T-helper 1 cell treated with Interleukin-12 subunit alpha and Interleukin-12 subunit beta and Interleukin-4 antibody, amounts not matched to agents 30 μg/mL and 1 μg/mL, for 36 hours (primary cell): Measurements from ENCODE around the gene TFB2M.

Experiments used
- H3K27ac Mint-ChIP-seq: one replicate; pipeline ENCODE4 v1.8.0; 2021; ENCODE audit warnings: mild to moderate bottlenecking, mixed read lengths
- H3K27me3 Mint-ChIP-seq: one replicate; pipeline ENCODE4 v1.8.0; 2021; ENCODE audit warnings: low read depth, mixed read lengths
- H3K36me3 Mint-ChIP-seq: one replicate; pipeline ENCODE4 v1.8.0; 2021; ENCODE audit warnings: low read depth, mixed read lengths
- H3K4me1 Mint-ChIP-seq: one replicate; pipeline ENCODE4 v1.8.0; 2021; ENCODE audit warnings: low read depth, mixed read lengths
- H3K4me3 Mint-ChIP-seq: one replicate; pipeline ENCODE4 v1.8.0; 2021; ENCODE audit warnings: mild to moderate bottlenecking, moderate library complexity, mixed read lengths
- H3K9me3 Mint-ChIP-seq: one replicate; pipeline ENCODE4 v1.8.0; 2021; ENCODE audit warnings: mixed read lengths

TFB2M gene

DNA sequence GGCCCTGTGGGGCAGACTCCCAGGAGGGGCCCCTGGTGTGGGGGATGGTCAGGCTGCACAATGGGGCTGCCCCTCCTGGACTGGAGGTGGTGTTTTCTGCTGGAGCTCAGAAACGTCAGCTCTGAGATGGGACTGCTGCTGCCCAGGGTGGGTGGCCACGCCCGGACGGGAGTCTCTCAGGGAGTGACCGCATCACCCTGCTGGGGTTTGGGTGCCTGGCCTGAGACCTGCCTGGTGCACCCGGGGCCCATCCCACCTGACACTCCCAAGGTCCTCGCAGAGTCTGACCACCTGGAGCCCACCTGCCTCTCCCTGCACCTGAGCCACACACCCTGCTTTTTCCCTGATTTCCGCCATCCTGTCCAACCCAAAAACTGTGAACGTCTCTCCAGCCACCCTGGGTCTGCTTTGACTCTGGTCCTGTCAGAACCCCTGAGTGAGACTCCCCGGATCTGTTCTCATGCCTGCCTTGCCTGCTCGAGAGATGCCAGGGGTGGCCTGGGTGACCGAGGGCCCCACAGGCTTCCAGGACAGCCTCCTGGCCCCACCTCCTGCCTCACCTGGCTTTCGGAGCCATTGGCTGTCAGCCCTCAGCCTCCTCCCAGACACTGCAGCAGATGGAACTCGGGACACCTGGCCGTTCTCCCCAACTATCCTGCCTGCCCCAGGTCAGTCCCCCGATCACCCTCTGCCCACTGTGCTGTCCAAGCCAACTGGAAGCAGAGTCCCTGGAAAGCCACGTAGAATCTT lies 47.4 kb downstream of the TFB2M start:
- Mint-ChIP-seq H3K4me3 (no peak overlapping the region), H3K4me1 (peaks cover 5% of the 10 kb centered on the region), H3K27ac (no peak overlapping the region), H3K9me3 (peaks cover 35% of the 10 kb centered on the region), H3K27me3 (no peaks in the 10 kb centered on the region), H3K36me3 (no peaks in the 10 kb centered on the region)

DNA sequence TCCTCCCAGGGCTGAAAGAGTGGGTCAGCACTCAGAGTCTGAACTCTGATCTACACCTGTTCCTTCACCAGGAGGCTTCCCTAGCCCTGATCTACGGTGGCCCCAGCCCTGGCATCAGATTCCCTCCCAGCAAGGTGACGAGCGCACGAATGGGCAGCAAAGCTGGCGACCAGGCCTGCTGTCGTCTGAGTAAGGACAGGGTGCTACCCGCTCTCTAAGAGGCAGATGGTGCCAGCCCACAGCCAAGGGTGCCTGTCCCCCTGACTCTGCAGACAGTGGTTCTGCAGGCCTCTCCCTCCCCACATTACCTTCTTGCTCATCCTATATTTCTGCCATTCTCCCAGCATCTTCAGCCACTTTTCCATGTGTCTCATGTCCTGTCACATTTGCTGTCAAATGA lies 48.7 kb downstream of the TFB2M start:
- H3K9me3 Mint-ChIP-seq: peaks cover 35% of the 10 kb centered on the region
- no peak overlapping the region for H3K27ac Mint-ChIP-seq
- H3K4me3 Mint-ChIP-seq: no peak overlapping the region
- H3K36me3 Mint-ChIP-seq: no peaks in the 10 kb centered on the region
- H3K4me1 Mint-ChIP-seq: peaks cover 5% of the 10 kb centered on the region
- H3K27me3 Mint-ChIP-seq: no peaks in the 10 kb centered on the region

DNA sequence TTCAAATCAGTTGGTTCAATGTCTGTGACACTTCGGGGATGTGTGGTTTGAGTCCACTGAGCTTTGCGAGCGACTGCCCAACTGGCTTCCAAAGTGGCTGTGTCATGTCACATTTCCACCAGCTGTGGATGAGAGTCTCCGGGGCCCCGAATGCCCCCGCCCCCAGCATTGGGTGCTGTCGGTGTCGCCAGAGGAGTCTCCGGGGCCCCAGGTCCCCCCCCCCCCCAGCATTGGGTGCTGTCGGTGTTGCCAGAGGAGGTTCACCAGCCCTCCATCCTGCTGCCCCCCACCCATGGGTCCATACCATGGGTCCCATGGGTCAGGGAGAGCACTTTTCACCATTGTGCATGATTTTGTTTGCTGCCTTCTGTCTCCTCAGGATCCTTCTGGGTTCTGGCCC lies 49.9 kb downstream of the TFB2M start:
- H3K36me3 Mint-ChIP-seq: no peaks in the 10 kb centered on the region
- H3K9me3 Mint-ChIP-seq: peaks cover 33% of the 10 kb centered on the region
- no peaks in the 10 kb centered on the region for H3K27me3 Mint-ChIP-seq
- peaks cover 5% of the 10 kb centered on the region for H3K4me1 Mint-ChIP-seq
- H3K4me3 Mint-ChIP-seq: no peak overlapping the region
- H3K27ac Mint-ChIP-seq: no peak overlapping the region

DNA sequence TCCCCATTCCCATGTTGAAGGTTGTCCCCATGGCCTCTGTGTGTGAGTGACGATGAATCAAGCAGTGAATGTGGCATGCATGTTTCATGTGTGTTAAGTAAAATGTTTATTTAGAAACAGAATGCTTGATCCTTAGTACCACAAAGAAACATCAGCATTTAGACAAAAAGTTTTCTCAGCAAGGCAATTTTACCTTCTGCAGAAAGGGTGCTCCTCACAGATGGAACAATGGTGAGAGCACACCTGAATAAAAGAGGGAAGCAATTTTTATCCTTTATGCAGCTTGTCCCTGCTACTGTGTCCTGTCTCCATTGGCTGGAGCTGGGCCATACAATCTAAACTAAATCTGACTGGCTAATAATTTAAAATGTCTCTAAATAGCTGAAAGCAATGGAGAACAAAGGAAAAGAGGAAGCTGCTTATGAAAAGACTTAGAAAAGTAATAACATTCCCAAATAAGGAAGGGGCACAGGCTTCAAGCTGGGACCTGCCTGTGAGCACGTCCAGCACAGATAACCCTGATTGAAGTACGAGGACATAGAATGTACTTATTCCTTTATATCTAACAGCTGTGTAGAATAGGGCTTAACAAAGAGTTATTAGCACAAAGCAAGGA lies 50.6 kb downstream of the TFB2M start:
- Mint-ChIP-seq H3K4me3 (no peak overlapping the region), H3K27me3 (no peaks in the 10 kb centered on the region)

DNA sequence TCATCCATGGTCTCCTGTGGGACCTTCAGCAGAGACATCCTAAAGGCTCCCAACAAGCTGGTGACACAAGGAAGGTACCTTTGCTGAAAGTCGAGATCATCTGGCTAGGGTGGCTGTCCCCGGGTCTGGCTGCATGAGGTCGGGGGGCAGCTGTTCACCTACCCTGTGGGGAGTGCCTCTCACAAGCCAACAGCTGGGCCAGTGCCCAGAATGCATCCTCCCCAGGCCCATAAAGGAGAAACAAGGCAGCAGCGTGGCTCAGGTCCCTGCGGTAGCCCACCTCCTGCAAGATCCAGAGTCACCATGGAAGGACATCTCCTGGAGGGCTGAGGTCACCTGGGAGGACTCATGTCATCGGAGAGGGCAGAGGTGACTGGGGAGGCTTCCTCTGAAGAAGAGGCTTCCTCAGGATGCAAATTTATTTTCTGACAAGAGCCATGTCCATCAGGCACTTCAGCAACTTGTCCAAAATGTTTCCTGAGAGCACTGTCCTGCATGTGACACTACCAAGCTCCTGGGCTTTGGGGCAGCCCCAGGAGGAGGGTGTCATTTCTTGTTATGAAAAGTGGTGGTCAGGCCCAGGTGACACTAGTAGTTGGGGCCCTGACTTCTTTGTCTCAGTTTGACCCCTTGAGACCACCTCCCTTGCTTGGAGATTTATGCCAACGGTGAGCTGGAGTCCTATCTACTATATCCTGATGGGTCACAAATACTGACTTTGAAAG lies 52.3 kb downstream of the TFB2M start:
- H3K9me3 Mint-ChIP-seq: peaks cover 27% of the 10 kb centered on the region
- H3K27me3 Mint-ChIP-seq: no peaks in the 10 kb centered on the region
- peak overlapping the region; percentile 26 for H3K27ac Mint-ChIP-seq
- H3K4me3 Mint-ChIP-seq: no peak overlapping the region
- H3K4me1 Mint-ChIP-seq: peaks cover 5% of the 10 kb centered on the region
- H3K36me3 Mint-ChIP-seq: no peaks in the 10 kb centered on the region

More for the DNA sequence above, 50.6 kb downstream of the TFB2M start:
- peaks cover 5% of the 10 kb centered on the region for H3K4me1 Mint-ChIP-seq
- peaks cover 33% of the 10 kb centered on the region for H3K9me3 Mint-ChIP-seq
- H3K27ac Mint-ChIP-seq: no peak overlapping the region
- H3K36me3 Mint-ChIP-seq: no peaks in the 10 kb centered on the region

DNA sequence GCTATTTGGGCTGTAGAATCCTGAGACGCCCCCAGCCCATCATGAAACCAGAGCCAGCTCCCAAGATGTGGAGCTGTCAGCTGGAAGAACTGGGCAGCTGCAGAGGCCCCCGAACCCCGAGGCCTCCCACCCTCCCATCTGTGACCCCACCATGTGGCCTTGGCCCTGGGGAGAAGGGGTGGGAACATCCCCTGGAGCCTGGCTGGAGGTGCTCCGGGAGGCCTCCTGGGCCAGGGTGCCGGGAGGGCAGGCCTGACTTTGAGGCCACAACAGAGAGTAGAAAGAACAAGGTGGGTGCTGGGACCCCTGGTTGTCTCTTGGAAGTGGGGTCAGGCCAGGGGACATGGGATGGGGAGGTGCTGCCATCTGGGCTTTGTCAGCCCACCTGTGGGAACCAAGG lies 53.0 kb downstream of the TFB2M start:
- Mint-ChIP-seq H3K4me3 (no peak overlapping the region), H3K27me3 (no peaks in the 10 kb centered on the region), H3K4me1 (peaks cover 5% of the 10 kb centered on the region), H3K36me3 (no peaks in the 10 kb centered on the region), H3K27ac (no peak overlapping the region), H3K9me3 (peaks cover 23% of the 10 kb centered on the region)

DNA sequence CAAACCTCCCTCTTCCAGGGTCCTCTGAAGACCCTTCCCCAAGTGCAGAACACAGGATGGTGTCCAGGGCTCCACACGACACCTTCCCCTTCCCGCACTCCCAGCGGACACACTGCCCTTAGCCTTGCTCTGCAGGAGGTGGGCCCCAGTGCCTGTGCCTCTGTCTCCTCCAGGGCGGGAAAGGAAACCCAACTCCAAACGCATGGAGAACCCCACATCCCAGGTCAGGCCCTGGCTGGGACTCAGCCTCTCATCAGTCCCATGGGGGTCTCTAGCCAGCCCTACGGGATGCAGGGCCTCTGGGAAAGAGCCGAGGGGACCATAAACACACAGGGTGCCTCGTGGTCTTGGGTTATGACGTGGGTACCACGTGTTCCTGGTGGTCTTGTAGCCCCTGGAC lies 53.4 kb downstream of the TFB2M start:
- Mint-ChIP-seq H3K27ac (no peak overlapping the region), H3K4me3 (no peak overlapping the region), H3K27me3 (no peaks in the 10 kb centered on the region), H3K9me3 (peaks cover 23% of the 10 kb centered on the region), H3K4me1 (peaks cover 8% of the 10 kb centered on the region), H3K36me3 (no peaks in the 10 kb centered on the region)

DNA sequence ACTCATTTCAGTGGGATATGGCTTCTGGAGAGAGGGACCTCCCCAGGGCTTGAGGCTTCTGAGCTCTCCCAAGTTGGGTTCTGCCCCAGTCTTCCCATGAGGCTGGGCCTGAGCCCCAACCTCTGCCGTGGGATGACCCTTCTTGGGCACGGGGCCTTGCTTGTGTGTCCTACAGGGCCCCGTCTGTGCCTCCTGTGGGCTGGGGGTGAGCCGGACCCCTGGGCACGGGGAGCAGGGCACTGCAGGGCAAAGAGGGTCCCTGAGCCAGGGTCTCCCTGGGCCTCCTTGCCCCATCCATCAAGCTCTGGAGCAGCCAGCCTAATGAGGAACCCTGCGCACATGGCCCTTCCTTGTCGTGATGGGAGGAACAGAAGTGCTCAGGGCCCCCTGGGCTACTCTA lies 53.8 kb downstream of the TFB2M start:
- H3K36me3 Mint-ChIP-seq: no peaks in the 10 kb centered on the region
- H3K4me3 Mint-ChIP-seq: no peak overlapping the region
- no peak overlapping the region for H3K27ac Mint-ChIP-seq
- peaks cover 10% of the 10 kb centered on the region for H3K4me1 Mint-ChIP-seq
- peaks cover 23% of the 10 kb centered on the region for H3K9me3 Mint-ChIP-seq
- no peaks in the 10 kb centered on the region for H3K27me3 Mint-ChIP-seq

DNA sequence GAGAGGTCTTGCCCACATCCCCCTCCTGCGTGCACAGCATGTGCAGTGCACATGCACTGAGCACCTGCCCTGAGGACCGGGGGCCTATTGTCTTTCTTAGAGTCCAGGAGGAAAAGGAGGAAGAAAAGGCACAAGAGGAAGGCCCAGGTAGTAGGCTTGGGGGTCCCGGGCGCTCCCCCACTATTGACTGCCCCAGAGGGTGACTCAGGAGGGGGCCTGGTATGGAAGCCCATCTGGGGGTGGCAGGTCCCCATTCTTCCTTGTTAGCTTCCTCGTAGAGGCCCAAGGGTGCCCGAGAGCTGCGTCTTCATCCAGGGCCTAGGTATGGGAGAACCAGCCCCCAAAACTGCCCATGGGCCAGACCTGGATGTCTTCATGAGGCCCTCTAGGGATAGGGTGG lies 54.9 kb downstream of the TFB2M start:
- H3K27me3 Mint-ChIP-seq: no peaks in the 10 kb centered on the region
- H3K9me3 Mint-ChIP-seq: peaks cover 19% of the 10 kb centered on the region
- no peak overlapping the region for H3K27ac Mint-ChIP-seq
- peaks cover 14% of the 10 kb centered on the region for H3K4me1 Mint-ChIP-seq
- H3K36me3 Mint-ChIP-seq: no peaks in the 10 kb centered on the region
- no peak overlapping the region for H3K4me3 Mint-ChIP-seq

DNA sequence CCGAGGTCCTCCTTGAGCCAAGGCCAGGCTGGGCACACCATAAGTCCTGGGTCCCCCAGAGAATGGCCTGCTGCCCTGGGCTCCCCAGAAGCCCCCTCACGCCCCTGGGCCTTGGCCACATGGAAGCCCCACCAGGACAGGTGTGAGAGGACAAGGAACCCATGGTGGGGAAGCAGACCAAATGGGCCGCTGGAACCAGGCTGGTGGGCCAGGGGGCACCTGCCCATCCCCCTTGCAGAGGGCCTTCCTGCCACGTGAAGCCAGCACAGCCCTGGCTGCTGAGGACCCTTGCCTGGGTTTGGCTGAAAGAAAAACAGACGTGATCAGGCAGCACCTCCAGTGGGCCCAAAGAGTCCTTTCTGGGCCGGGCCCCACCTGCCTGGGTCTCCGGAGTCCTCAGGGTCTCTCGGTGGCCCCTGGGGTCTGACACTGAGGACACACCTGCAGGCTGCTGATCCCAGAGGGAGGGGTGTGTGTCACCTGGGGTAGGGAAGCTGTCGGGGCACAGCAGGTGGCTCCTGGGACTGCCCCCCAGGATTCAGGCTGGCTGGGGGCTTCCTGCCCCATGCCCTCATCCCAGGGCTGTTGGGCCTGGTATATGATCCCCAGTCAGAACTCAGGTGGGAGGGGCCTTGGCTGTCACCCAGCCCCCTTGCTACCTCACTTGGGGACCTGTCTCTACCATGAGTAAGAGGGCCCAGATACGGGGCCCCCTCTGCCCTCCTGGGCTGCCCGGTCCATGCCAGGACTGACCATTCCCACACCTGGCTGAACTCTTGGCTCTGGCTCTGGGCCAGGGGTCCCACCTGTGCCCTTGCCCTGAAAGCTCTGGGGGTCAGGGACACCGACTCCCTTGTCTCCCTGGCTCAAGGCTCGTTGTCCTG lies 55.7 kb downstream of the TFB2M start:
- H3K27me3 Mint-ChIP-seq: no peaks in the 10 kb centered on the region
- H3K4me1 Mint-ChIP-seq: peaks cover 22% of the 10 kb centered on the region
- H3K36me3 Mint-ChIP-seq: no peaks in the 10 kb centered on the region
- H3K4me3 Mint-ChIP-seq: no peak overlapping the region
- no peak overlapping the region for H3K27ac Mint-ChIP-seq
- H3K9me3 Mint-ChIP-seq: peaks cover 14% of the 10 kb centered on the region

DNA sequence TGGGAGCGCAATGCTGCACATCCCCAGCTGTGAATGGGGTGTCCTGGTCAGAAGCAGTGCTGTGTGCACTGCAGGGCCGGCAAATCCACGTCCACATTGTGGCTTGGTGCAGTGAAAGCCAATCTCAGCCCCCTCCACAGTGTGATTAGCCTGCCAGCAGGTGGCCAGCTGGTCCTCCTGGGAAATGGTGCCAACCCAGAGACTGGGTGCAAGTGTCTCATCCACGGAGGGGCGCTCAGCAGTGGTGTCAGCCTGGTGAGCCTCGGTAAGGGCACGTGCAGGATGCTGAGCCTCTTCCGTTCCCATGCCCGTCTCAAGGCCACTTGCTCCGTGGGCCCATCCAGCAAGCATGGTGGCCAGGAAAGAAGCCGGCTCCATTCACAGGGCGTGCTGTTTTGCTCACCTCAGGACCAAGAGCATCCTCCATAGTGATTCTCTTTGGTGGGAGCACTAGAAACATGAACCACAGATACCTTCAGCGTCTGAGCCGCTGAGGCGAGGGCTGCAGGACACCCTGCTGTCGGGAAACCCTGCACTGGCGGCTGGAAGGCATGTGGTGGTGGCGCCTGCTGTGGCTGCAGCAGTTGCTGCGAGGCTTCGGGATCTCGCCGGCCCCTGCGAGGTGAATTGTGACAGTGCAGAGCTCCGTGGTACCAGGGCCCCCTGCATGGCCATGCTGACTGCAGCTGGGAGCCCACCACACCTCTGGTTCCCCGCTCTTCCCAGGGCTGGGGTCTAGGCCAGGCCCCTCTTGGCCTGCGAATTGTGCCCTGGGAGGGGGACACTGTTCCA lies 57.0 kb downstream of the TFB2M start:
- no peaks in the 10 kb centered on the region for H3K36me3 Mint-ChIP-seq
- H3K4me1 Mint-ChIP-seq: peaks cover 20% of the 10 kb centered on the region
- H3K4me3 Mint-ChIP-seq: no peak overlapping the region
- no peak overlapping the region for H3K27ac Mint-ChIP-seq
- no peaks in the 10 kb centered on the region for H3K27me3 Mint-ChIP-seq
- peaks cover under 1% of the 10 kb centered on the region for H3K9me3 Mint-ChIP-seq

DNA sequence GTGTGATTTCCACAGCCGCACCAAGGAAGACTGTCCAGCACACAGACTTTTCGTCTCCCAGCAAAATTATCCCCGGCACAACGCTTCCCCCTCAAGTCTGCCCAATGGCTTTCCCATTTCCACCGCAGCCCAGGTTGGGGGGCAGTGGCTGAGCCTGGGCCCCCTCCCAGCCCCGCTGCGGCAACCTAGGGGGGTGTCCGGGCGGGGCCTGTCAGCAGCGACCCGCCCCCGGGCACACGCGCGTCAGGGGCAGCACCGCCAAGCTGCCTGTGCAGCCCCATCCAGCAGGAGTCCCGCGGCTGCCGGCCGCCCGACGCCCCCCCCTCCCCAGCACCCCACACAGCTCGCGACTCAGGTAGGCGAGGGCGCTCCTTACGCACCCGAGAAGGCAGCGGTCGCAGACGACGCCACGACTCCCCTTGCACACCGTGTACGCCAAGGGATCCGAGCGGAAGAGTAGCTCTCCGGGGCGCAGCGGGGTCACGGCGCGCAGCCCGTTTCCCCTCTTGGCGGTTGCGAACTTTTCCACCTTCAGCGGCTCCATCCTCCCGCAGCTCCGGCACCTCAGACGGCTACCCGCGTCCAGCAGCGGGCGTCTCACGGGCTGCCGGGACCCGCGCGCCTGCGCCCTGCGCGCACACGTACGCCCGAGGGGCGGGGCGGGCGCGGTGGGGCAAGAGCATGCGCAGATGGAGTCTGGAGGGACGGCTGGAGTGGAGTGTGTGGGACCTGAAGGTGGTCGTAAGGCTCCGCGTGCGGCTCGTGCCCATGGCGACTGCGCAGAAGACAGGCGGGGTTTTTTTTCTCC lies 59.2 kb downstream of the TFB2M start, which contains the start of gene SMYD3:
SMYD3 (minus strand) TSS at position 606 of the 808 bp plus-strand sequence.
- H3K9me3 Mint-ChIP-seq: no peaks in the 10 kb centered on the region
- peak within 1 kb of the TSS; percentile 76 for H3K27ac Mint-ChIP-seq
- H3K36me3 Mint-ChIP-seq: no peaks in the 10 kb centered on the region
- H3K4me3 Mint-ChIP-seq: peak within 1 kb of the TSS; percentile 93
- no peaks in the 10 kb centered on the region for H3K27me3 Mint-ChIP-seq
- peaks cover 20% of the 10 kb centered on the region for H3K4me1 Mint-ChIP-seq

DNA sequence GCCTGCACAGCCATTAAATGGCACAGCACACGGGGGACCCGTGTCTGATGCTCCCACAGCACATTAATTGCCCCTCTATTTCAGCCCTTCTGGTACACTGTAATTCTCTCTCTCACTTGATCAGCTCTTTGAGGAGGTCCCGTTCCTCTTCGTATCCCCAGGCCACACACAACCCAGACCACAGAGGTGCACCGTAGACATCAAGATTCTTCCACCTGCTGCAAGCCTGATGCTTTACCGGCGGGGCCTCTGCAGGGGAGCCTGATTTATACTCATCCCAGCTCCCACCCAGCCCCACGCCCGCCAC lies 59.7 kb downstream of the TFB2M start:
- Mint-ChIP-seq H3K9me3 (no peaks in the 10 kb centered on the region), H3K4me1 (peaks cover 20% of the 10 kb centered on the region), H3K27ac (peak overlapping the region; percentile 73)

More for the DNA sequence above, 59.7 kb downstream of the TFB2M start:
- H3K4me3 Mint-ChIP-seq: peak overlapping the region; percentile 93
- no peaks in the 10 kb centered on the region for H3K36me3 Mint-ChIP-seq
- H3K27me3 Mint-ChIP-seq: no peaks in the 10 kb centered on the region
